ENCODE results near the gene ZNF444. TPM values are rescaled to one million over a fixed set of nuclear protein-coding genes. Genes with fewer than 3 reads are reported as not detected.

ZNF444 gene
- 13.1 and 24.8 TPM in 2 replicates for total RNA-seq

GRCh38 chr19:56140583-56141416 is at the start of gene ZNF444:
Gene ZNF444 (plus strand): TSS chr19:56141287. CDS start chr19:56146912, 5,625 bp downstream.

GRCh38 chr19:56121180-56122167 is 19.6 kb upstream of the ZNF444 start, which contains the start of gene ZNF787:
Gene ZNF787 (minus strand): TSS chr19:56121295. CDS start chr19:56103217, 18,078 bp downstream.

GRCh38 chr19:56175861-56176307 is 34.8 kb downstream of the ZNF444 start, which contains the start of gene GALP:
Gene GALP (plus strand): TSS chr19:56176008. CDS start chr19:56177109, 1,101 bp downstream.

DNA sequence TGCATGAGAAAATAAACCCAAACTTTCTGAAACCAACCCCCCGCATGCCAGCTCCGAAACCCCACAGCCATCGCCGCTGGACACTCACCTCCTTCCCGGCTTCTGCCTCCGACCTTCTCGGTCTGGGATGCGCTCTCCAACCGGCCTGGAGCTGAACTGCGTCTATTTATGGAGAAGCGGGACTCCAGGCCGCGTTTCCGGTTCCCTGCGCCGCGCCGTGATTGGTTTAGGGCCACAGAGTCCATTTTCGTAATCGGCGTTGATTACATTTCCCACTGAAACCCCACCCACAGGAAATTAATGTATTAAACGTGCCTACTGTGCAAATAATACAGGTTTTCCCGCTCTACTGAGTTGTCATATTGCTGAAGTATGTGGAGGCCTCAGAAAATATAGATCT is 56.6 kb downstream of the ZNF444 start, which contains the start of gene ZSCAN5B:
TSS of gene ZSCAN5B (minus strand) at position 138 of the 400 bp plus-strand sequence. CDS start 4,731 bp downstream, outside the sequence.

DNA sequence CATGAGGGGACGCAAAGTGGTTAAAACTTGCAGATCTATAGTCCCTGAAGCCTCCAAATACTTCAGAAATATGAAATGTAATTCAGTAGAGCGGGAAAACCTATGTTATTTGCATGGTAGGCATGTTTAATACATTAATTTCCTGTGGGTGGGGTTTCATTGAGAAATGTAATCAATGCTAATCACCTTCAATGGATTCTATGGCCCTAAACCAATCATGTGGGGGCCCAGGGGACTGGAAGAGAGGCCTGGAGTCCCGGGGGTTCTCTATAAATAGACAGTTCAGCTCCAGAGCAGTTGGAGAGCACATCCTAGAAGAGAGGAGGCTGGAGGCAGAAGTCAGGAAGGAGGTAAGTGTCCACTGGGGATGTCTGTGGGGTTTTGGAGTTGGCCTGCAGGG is 60.9 kb downstream of the ZNF444 start, which contains the start of gene ZSCAN5C:
TSS of gene ZSCAN5C (plus strand) at position 301 of the 400 bp plus-strand sequence. CDS start 3,641 bp downstream, outside the sequence.

Small RNA genes lying within 50 kb of the gene (small RNA-seq; reads per million reads assigned to genes)
- gene AC024580.2 = not detected
- not detected for gene RF00019

Other genes starting within 250 kb of the ZNF444 start
- not detected in 2 replicates for gene NLRP13, start 209.0 kb upstream of the ZNF444 start, total RNA-seq
- gene NLRP8, start 193.5 kb upstream of the ZNF444 start, total RNA-seq = not detected in 2 replicates
- gene NLRP5, start 154.5 kb upstream of the ZNF444 start, total RNA-seq = not detected in 2 replicates
- gene ZNF787, start 20.0 kb upstream of the ZNF444 start, total RNA-seq = 25.2 and 39.5 TPM in 2 replicates
- gene GALP, start 34.7 kb downstream of the ZNF444 start, total RNA-seq = not detected in 2 replicates
- not detected in 2 replicates for gene ZSCAN5B, start 56.5 kb downstream of the ZNF444 start, total RNA-seq
- not detected in 2 replicates for gene ZSCAN5C, start 61.0 kb downstream of the ZNF444 start, total RNA-seq
- 0.33 TPM in 1 of 2 replicates, not detected in the other for gene EDDM13, start 131.5 kb downstream of the ZNF444 start, total RNA-seq
- 4.9 and 7.5 TPM in 2 replicates for gene ZSCAN5A, start 173.6 kb downstream of the ZNF444 start, total RNA-seq